OCI-M2 (cell line): Measurements from ENCODE around the gene MAN2A1.
"Not testable (repeated sequence)": the region's sequence is repeated elsewhere in the genome, so short reads cannot be mapped to it uniquely, and the experiment has no call there.

Experiments
- DNase-seq: peaks from one replicate; lab custom pipeline; 2025; ENCODE audit not compliant: unreplicated experiment; lab: John Stamatoyannopoulos, UW

The MAN2A1 gene

GRCh38 chr5:109857405-109858031 lies 167.8 kb downstream of the MAN2A1 start:
- no peak for DNase-seq

GRCh38 chr5:109859537-109859936 lies 169.8 kb downstream of the MAN2A1 start:
- no peak for DNase-seq

GRCh38 chr5:109862301-109862700 lies 172.6 kb downstream of the MAN2A1 start:
- DNase-seq = no peak

- DNase-seq = no peak
Measured at GRCh38 chr5:109863752-109864151, 174.0 kb downstream of the MAN2A1 start.

- DNase-seq = no peak
Measured at GRCh38 chr5:109865637-109866036, 175.9 kb downstream of the MAN2A1 start.

GRCh38 chr5:109866051-109866450 lies 176.3 kb downstream of the MAN2A1 start:
- DNase-seq = no peak

GRCh38 chr5:109868737-109869136 lies 179.0 kb downstream of the MAN2A1 start:
- DNase-seq = no peak

- no peak for DNase-seq
Measured at GRCh38 chr5:109873687-109874086, 184.0 kb downstream of the MAN2A1 start.

- no peak for DNase-seq
Measured at GRCh38 chr5:109874108-109874507, 184.4 kb downstream of the MAN2A1 start.

- DNase-seq = no peak
Measured at GRCh38 chr5:109876030-109876725, 186.5 kb downstream of the MAN2A1 start.

GRCh38 chr5:109876941-109877669 lies 187.4 kb downstream of the MAN2A1 start:
- no peak for DNase-seq

GRCh38 chr5:109877670-109878045 lies 187.9 kb downstream of the MAN2A1 start:
- DNase-seq = no peak

GRCh38 chr5:109878887-109879286 lies 189.2 kb downstream of the MAN2A1 start:
- no peak for DNase-seq

GRCh38 chr5:109880907-109881685 lies 191.4 kb downstream of the MAN2A1 start:
- no peak for DNase-seq

GRCh38 chr5:109882546-109882945 lies 192.8 kb downstream of the MAN2A1 start:
- no peak for DNase-seq

- DNase-seq = no peak
Measured at GRCh38 chr5:109884676-109885075, 194.9 kb downstream of the MAN2A1 start.

GRCh38 chr5:109885205-109885604 lies 195.5 kb downstream of the MAN2A1 start:
- no peak for DNase-seq

- DNase-seq = no peak
Measured at GRCh38 chr5:109888989-109889388, 199.3 kb downstream of the MAN2A1 start.

- DNase-seq = not testable (repeated sequence)
Measured at GRCh38 chr5:109893271-109893670, 203.5 kb downstream of the MAN2A1 start.

GRCh38 chr5:109898269-109899162 lies 208.8 kb downstream of the MAN2A1 start:
- no peak for DNase-seq
